ENCODE data around the gene ITFG2. TPM values are rescaled to one million over a fixed set of nuclear protein-coding genes. Genes with fewer than 3 reads are reported as not detected.

The ITFG2 gene
- total RNA-seq, 1 donor from 2014 or later: 14.3 TPM

DNA sequence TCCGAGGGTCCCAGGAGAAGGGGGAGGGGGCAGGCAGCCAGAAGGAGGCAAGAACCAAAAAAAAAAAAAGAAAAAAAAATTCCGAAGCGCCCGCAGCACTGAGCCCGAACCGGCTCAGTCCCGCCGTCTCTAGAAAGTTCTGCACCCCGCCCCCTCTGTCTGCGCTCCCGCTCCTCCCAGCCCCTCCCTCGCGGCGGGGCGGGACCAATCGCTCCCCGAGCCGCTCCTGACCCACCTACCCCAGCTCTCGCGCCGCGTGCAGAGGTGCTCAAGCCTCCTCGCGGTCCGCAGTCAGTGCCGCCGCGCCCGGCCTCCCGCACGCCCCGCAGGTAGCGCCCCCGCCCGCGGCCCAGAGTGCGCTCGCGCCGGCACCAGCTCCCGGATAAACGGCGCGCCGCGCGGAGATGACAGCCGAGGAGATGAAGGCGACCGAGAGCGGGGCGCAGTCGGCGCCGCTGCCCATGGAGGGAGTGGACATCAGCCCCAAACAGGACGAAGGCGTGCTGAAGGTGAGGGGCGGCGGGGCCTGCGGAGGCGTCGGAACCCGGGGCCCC, 17.7 kb upstream of the ITFG2 start, which contains the start of gene FKBP4:
TSS of gene FKBP4 (plus strand) at position 235 of the 554 bp plus-strand sequence. CDS start at position 405, 170 bp downstream.
- no peak for FAIRE-seq
- DNase-seq (ENCODE audit: low spot score in 2 of 2): peak; percentile 97 to 98

- DNase-seq (ENCODE audit: low spot score in 2 of 2): peak; percentile 90 to 96
- no peak for FAIRE-seq
Observed at GRCh38 chr12:2795291-2796186, 16.9 kb upstream of the ITFG2 start.

GRCh38 chr12:2796187-2796666, 16.2 kb upstream of the ITFG2 start:
- no peak for FAIRE-seq

DNA sequence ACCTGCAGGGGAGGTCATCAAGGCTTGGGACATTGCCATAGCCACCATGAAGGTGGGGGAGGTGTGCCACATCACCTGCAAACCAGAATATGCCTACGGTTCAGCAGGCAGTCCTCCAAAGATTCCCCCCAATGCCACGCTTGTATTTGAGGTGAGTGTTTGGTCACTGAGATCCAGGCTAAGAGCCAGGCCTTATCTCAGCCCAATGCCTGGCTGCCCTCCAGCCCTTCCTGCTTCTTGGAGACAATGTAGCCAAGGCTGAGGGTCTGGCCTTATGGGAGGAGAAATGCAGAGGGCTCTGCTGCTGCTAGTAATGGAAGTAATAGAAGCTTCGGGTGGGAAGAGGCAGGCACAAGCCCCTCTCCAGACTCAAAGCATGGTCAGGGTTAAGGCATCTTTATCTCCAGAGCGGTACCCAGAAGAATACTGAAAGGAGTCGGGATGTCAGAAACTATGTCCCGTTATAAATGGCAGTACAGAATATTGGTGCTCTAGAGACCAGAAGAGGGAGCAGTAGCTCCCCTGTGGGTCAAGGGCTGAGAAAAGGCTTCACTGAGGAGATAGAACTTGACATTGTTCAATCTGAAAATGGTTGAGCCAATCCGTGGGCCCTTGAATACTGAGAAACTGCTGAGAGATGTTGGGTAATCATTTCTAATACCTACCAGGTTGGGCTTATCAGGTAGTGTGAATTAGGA, 14.6 kb upstream of the ITFG2 start:
- DNase-seq (ENCODE audit: low spot score in 2 of 2): no peak
- FAIRE-seq: no peak

More at GRCh38 chr12:2796187-2796666, 16.2 kb upstream of the ITFG2 start:
- DNase-seq (ENCODE audit: low spot score in 2 of 2): no peak

- FAIRE-seq (no peak), DNase-seq (ENCODE audit: low spot score in 2 of 2) (no peak)
Observed at GRCh38 chr12:2800046-2800570, 12.4 kb upstream of the ITFG2 start.

DNA sequence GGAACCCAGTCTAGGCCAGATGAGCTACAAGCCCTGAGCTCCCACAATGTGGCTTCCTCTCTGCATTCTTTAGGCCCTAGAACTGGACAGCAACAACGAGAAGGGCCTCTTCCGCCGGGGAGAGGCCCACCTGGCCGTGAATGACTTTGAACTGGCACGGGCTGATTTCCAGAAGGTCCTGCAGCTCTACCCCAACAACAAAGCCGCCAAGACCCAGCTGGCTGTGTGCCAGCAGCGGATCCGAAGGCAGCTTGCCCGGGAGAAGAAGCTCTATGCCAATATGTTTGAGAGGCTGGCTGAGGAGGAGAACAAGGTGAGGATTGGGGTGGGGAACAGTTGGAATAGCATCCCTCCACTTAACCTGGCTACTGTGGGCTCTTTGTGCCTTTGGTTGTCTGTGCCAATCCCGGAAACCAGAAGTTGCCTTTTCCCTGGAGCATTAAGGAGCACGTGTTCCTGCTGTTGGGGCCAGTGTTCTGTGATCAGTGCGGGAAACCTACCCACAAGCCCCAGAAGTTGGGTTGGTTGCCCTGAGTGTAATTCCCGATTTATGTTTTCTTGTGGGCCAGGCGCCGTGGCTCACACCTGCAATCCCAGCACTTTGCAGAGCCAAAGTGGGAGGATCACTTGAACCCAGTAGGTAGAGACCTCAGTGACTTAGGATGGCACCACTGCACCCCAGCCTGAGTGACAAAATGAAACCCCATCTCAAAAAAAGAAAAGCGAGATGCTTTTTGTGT, 11.3 kb upstream of the ITFG2 start:
- FAIRE-seq (no peak), DNase-seq (ENCODE audit: low spot score in 2 of 2) (no peak)

GRCh38 chr12:2803635-2804392, 8.7 kb upstream of the ITFG2 start:
- FAIRE-seq: no peak
- DNase-seq (ENCODE audit: low spot score in 2 of 2): no peak

DNA sequence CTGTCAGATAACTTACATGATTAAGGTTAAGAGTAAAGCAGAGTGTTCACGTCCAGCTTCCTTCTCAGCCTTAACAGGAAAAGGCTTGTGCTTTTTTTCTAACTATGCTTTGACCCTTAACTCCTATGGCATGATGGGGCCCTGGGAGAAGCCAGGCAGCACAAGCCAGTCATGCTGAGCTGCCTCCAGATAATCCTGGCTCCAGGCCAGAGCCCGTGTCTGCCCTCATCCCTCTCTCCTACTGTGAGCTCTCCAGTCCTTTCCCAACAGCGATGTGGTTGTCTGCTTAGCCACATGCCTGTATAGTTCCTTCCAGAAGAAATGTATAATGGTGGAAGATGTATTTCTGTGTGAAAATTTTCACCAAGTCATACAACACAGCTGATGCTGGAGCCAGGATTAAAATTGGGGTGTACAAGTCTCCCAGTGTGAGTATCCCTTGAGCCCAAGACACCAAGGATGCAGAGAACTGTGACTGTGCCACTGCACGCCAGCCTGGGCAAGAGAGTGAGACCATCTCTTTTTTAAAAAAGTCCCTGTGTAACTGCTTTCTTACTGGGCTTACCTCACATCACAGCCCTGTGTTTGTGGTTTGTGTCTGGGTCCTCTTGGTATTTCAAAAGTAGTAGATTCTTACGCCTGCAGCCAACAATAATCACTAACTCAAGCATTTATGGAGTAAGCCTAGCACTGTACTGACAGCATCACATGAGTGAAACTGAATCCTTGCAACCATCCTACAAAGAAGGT, 7.9 kb upstream of the ITFG2 start:
- DNase-seq (ENCODE audit: low spot score in 2 of 2) (peak in 1 of 2 donors; percentile 48), FAIRE-seq (no peak)

DNA sequence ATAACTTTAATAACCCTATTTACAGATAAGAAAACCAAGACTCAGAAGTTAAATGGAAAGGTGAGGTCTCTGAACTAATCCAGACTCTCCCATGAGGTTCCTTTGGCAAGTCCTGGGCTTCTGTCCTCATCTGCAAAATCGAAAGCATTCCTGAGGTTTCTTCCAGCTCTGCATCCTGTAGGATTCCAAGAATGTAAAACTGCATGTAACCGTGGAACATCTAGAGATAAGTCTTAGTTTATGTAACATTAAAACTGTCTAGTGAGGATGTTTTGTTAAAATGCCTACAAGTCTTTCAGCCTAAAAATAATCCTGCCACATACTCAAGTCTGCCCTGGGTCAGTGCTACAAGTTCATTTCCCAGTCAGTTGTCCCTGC, 7.3 kb upstream of the ITFG2 start:
- DNase-seq (ENCODE audit: low spot score in 2 of 2) (no peak), FAIRE-seq (no peak)

GRCh38 chr12:2806700-2807099, 5.8 kb upstream of the ITFG2 start:
- no peak for FAIRE-seq
- DNase-seq (ENCODE audit: low spot score in 2 of 2): no peak

- DNase-seq (ENCODE audit: low spot score in 2 of 2) (no peak), FAIRE-seq (no peak)
Observed at GRCh38 chr12:2811801-2812200, 667 bp upstream of the ITFG2 start.

- FAIRE-seq: no peak
Observed at GRCh38 chr12:2813214-2814185, 1.0 kb downstream of the ITFG2 start.

DNA sequence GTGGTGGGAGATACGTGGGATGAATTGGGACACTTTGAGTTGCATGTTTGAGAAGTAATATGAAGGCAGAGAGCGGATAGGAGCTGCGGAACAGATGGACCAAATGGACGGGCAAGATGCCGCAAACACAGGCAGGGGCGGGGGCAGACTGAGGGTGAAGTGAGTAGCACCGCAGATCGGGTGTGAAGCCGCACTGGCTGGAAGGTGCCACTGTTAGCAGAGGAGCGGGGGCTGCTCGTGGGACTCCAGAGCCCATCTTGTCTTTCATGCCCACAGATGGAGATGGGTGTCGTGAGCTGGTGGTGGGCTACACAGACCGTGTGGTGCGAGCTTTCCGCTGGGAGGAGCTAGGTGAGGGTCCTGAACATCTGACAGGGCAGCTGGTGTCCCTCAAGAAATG, 7.3 kb downstream of the ITFG2 start:
- no peak for FAIRE-seq
- no peak for DNase-seq (ENCODE audit: low spot score in 2 of 2)

More at GRCh38 chr12:2813214-2814185, 1.0 kb downstream of the ITFG2 start:
- peak in 1 of 2 donors; percentile 33 for DNase-seq (ENCODE audit: low spot score in 2 of 2)

DNA sequence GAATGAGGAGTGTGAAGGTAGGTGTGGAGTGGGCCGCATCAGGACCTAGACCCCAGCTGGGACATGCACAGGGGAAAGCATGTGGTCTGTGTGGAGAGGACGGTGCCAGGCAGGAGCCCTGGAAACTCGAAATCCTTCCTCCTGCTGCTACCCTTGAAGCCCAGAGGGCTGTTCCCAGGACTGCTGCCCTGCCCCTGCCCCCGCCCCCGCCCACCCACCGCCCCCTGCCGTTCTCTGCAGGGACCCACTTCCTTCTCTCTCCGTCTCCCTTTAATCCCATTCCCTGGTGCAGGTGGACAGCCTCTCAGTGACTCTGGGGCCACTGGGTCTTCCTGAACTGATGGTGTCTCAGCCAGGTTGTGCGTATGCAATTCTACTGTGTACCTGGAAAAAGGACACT, 8.0 kb downstream of the ITFG2 start:
- no peak for FAIRE-seq
- no peak for DNase-seq (ENCODE audit: low spot score in 2 of 2)

DNA sequence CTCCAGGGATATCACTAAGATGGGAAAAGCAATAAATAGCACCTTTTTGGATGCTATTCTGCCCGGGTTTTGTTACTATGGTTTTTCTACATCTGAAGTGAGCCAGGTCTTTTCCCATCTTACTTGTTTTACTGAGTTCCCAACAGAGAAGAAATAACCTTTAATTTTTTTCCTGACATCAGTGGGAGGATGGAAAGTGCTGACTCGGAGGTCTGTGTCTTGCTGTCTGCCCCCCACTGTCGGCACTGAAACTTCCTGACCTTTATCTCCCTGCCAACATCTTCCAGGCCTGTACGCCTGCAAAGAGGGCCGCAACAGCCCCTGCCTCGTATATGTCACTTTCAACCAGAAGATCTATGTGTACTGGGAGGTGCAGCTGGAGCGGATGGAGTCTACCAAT, 11.0 kb downstream of the ITFG2 start:
- FAIRE-seq (no peak), DNase-seq (ENCODE audit: low spot score in 2 of 2) (no peak)

- DNase-seq (ENCODE audit: low spot score in 2 of 2) (no peak), FAIRE-seq (no peak)
Observed at GRCh38 chr12:2824541-2824940, 12.1 kb downstream of the ITFG2 start.

- no peak for FAIRE-seq
- no peak for DNase-seq (ENCODE audit: low spot score in 2 of 2)
Observed at GRCh38 chr12:2825132-2825531, 12.7 kb downstream of the ITFG2 start.

DNA sequence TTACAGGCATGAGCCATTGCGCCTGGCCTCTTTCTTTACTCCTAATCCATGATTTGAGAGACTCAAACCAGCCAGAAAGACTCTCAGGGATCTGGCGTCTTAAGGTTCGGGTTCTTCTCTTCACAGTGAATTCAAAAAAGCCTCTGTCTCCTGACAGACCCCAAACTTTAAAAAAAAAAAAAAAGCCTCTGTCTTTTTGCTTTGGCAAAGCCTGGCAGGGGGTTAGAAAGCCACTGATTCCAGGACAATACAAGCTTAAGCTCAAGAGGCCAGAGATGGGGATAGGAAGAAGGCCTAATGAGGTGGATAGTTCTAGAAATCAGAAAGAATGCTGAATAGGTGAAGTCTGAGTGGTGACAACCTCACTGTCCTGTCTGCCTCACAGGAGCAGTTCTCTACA, 13.6 kb downstream of the ITFG2 start:
- no peak for FAIRE-seq

More for the DNA sequence above, 13.6 kb downstream of the ITFG2 start:
- no peak for DNase-seq (ENCODE audit: low spot score in 2 of 2)

Measured in frontal cortex (tissue), 4 donors.